Measurements from ENCODE around the gene CCR8.

CCR8 gene, protein sequence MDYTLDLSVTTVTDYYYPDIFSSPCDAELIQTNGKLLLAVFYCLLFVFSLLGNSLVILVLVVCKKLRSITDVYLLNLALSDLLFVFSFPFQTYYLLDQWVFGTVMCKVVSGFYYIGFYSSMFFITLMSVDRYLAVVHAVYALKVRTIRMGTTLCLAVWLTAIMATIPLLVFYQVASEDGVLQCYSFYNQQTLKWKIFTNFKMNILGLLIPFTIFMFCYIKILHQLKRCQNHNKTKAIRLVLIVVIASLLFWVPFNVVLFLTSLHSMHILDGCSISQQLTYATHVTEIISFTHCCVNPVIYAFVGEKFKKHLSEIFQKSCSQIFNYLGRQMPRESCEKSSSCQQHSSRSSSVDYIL

DNA sequence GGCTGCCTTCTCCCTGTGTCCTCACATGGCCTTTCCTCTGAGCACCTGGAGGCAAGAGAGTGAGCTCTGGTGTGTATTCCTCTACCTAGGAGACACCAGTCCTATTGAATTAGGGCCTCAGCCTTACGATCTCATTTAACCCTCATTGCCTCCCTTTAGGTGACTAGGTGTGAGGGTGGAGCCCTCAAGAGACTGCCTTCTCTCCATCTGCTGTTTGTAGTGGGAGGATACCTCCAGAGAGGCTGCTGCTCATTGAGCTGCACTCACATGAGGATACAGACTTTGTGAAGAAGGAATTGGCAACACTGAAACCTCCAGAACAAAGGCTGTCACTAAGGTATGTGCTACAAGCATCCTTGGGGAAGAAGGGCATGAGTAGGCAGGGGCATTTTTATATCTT, at the start of gene CCR8:
Gene CCR8, plus strand, starts transcription at position 217 of the 400 bp plus-strand sequence. CDS start 2,623 bp downstream, outside the sequence.
- DNase-seq, result no peak

DNA sequence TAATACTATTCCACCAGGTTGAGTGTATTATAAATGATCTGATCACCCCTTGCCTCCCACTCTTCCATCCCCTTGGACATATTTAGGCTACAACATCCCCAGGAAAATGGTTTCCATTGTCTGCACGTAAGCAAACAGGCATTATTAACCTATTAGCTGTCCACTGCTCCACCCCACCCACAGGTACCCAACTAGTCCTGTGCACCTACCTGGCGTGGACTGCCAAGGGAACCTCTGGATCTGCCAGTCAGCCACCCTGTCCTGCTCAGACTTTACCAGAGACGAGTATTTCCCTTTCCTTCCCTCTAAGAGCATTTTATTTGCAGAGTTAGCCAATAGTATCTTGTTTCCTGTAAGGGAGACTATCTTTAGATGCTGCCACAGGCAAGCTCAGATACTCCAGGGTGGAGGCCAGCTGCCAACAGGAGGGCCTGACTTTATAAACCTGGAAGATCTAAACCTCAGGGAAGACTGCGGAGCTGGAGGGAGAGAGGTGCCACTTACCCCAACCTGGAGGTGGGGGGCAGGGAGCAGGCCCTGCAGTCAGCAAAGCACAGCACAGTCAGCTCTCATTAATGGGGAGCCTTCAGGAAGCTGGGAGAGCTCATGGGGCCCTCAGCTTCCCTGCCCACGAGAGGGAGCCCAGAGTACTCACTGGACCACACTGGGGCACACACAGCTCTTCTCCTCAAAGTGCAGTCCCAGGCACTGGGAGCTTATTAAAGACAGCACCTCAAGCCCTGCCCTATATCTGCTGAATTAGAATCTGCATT, 49.6 kb upstream of the CCR8 start, which contains the start of gene CX3CR1:
Gene CX3CR1, minus strand, starts transcription at position 292 of the 773 bp plus-strand sequence. CDS start 13,527 bp downstream, outside the sequence.
- no peak for DNase-seq

DNA sequence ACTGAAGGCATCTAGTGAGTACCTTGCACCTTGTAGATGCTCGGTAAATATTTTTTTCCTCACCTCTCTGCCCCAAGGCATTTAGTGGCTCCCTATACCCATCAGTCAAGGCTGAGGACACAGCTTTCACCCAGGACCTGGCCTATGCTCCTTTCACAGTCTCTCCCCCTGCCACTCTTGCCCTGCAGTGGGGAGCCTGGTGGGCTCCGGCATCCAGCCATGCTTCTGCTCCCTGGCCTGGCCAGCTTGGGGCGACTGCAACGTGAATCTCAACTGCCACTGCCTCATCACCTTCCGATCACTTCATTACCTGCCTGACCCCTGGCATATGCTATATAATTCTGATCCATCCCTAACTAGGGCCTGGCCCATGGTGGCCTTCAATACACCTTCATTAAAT, 48.9 kb upstream of the CCR8 start:
- DNase-seq, result no peak

DNA sequence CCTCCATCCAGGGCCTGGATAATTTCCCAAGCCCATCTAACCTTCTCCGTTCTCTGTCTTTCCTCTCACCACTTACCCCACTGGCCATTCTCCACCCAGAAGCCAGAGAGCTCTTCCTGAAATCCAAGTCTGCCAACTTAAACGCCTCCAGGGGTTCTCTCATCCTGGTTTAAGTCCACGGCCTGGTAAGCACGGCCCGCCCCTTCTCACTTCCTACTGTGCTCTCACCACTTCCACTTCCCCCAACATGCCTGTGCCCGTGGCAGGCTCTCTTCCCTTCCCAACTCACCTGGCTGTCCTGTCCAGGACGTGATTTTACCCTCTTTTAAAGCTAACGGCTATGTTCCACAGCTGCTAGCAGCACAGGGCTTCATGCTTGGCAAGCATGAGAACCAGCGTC, 48.0 kb upstream of the CCR8 start:
- DNase-seq, result no peak

DNA sequence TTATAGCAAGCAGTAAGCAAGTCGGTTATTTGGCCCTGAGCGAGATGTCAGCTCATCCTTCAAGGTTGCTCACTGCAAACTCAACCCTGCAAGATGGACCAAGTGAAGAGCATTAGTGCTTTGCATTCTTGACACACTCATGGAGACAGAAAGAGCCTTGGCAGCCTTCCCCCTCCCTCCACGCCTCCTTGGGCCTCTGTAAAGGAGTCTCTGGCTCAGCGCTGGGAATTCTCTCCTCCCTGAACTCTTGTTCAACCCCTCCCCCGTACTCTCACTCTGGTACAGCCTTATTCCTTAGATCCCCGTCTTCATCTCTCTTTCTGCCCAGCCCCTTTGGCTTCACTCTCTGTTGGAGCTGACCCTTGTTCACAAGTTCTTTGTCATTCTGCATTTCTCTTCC, 47.5 kb upstream of the CCR8 start:
- no peak for DNase-seq

DNA sequence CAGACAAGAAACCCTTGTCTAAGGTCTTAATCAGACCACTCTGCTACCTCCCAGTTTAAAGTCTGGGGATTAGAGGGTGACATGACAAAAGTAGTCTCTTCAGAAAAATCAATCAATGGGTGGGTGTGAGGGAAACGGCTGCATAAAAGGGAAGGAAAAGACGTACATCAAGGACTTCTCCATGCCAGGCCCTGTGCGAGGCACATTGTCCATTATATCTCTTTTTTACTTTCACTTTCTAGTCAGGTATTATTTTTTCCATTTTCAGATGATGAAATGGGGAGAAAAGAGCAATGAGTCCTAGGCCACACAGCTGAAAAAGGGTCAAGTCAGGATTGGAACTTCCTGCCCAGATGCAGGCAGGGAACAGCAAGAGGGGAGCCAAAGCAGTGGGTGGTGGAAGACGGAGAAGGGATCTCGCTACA, 45.0 kb upstream of the CCR8 start:
- DNase-seq, result no peak

DNA sequence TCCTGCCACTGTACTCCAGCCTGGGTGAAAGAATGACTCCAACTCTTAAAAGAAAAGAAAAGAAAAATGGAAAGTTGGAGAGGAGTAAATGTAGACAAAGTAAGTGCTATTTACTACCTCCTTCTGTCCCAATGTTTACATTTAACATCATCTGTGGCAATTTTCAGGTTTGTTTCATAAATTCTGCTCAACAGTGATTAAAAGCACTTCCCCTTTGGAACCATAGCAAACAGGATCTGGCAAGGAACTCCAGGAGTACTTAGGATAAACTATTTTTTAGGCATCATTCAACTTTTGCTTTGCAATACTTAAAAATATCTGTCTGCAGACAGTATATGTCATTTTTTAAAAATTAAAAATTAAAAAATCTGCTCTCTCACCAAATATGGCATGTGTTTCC, 44.2 kb upstream of the CCR8 start:
- no peak for DNase-seq

DNA sequence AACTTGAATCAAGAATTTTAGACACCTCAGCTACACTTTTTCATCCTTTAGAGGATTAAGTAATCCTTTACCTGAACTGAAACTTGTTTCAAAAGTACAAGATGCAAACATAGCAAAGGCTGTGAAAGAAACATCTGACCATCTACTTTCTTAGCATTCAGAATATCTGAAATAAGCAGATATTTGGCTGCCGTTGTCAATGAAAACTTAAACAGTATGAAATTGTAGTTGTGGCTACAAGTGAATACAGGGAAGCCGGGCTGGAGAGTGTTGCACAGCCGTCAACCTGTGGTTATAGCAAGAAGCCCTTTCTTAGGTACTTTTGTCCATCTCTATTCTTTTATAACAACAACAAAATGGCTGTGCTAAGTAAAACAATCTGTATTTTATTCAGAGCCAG, 42.7 kb upstream of the CCR8 start:
- no peak for DNase-seq

DNA sequence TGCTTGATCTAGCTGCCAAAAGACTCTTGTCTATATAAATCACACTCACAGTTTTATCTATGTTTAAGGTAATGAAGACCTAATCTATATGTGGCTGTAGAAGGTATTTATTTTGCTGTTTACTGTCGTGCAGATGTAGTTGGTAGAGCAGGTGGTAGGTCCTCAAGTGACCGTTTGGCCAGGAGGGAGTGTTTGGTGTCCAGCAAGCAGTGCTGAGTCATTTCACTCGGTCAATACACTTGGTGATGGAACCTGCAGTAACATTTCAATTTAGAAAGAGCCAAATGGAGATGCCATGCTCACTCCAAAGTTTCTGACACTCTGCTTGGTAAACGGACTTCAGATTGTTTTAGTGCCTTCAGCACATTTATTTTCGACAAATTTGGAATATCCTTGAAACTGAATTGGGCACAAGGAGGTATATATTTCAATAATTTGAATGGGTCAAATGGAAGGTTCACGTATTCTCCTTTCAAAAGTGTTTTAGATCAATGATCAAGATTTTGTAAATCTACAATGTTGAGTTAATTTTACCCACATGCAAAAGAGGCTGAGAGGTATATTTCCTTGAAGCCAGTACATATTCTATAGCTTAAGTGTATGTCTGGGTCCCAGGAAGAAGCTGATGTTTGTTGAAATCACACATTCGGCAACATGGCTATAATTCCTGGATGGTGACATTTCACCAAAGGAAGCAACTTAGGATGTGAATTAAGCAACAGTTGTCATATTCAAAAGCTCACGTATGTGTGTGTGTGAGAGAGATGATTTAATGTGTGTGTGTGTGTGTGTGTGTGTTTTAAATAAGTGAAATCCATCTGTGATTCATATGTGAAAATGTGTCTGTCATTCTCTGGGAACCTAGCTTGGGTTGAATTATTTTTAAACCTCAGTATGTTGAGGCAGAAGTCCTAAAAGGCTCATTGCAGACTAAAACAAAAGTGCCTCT, 42.0 kb upstream of the CCR8 start:
- no peak for DNase-seq

DNA sequence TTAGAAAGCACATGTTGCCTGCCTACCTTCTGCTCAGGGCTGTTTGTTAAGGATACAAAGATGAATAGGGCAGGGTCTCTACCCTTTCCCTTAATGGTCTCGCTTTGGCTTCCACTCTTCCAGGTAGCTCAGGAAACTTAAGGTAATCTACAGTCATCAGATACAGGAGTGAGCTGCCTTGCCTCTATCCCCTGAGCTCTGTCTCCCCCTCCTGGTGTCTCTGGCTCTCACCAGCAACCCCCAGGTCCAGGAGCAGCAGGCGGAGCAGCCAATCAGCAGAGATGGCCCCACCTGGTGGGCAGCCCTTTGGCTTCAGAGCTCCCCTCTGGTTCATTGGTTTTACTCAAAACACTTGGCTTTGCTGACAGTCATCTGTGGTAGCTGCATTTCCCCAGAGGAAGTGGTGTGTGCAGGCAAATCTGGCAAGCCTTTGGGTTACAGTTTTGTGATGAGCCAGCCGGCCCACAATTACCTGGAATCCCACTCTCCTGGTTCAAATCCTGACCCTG, 41.2 kb upstream of the CCR8 start:
- peak; percentile 20 for DNase-seq

DNA sequence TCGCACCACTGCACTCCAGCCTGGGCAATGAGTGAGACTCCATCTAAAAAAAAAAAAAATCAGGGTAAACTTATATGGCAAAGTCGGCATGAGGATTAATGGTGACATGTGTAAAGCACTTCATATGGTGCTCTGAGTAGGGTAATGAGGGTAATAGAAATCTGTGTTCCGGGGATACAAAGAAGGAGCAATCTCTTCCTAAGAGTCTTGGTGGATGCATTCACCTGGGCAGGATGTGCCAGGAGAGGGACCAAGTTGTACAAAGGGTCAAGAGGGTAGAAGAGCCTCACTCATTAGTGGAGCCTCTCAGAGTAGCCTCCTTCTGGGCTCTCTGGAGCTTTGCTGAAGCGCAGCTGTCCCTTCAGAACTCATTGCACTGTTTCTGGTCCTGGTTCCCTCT, 40.4 kb upstream of the CCR8 start:
- no peak for DNase-seq

DNA sequence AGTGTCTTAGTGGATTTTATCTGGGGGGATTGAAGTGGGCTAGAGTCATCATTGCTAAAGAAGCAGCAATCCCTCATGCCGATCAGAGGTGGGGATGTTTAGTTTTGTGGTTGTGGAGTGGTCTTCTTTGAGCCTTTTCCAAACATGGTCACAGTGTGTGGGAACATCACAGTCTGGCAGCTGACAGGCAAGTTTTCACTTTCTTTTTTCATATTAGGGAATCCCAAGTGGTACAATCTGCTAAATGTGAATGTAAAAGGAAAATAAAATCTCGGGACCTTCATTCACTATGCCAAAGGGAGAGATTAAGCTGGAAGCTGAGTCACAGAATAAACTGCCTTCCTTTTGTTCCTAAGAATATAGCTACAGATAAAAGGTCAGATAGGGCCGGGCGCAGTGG, 39.3 kb upstream of the CCR8 start:
- no peak for DNase-seq

DNA sequence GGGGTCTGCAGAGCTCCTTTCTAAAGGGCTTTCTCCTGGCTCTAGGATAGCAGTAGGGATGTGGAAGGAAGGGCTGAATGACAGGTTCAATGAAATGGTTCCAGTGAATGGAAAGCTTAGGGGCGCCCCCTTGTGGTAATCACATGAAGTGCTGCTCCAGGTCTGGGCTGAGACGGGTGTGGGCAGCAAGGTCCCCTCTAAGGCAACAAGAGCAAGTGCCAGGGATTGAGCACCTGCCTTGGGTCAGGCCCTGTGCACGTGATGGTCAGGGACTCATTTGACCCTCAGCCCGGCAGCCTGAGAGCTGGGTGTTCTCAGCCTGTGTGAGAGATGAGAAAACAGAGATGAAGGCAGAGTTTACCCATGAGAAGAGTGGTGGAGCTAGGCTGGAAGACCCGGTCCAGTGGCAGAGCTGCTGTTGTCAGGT, 37.6 kb upstream of the CCR8 start:
- DNase-seq, result no peak

DNA sequence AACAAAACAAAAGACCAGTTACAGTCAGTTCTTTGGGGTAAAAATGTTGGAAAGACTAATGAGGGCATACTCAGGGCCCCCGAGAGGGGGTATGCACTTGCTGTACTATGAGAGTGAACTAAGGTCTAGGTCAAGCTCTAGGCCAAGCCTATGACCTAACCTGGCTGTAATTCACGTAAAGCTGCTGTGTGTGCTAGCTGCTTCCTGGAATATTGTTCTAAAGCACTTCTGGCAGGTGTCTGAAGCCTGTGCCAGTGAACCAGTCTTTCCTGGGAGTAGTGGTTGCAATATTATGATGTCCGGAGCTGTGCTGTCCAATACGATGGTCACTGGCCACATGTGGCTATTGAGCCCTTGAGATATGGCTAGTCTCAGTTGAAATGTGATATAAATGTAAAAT, 36.5 kb upstream of the CCR8 start:
- no peak for DNase-seq

DNA sequence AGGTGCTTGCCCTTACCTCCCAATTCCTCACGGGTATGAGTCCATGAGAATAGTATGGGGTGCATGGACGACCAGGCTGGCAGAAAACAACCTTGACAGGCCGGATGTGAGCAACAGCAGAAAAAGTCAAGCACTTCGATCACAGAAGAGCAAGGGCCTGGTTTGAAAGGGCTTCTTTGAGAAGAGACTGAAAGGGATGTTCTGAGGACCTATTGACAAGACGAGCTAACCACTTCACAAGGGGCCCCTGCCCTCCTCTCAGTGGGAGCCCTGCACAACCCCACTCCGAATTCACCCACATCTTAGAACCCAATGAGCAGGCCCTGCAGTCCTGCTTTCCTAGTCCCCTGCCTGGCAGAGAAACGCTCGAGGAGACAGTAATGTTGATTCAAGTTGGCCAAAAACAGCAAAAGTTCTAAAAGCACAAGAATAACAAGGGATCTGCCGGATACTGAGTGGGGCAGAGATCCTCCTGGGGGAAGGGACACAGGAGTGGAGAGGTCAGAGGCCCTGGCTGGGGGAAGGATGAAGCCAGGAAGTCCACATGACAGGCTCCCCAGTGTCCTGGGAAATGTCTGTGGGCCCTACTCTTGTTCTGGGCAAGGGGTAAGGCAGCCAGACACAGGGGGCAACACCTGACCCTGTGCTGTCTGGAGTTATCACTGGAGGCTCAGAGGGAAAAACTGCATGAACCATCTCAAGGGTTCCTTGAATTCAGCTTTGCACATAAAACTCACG, 34.9 kb upstream of the CCR8 start:
- no peak for DNase-seq

DNA sequence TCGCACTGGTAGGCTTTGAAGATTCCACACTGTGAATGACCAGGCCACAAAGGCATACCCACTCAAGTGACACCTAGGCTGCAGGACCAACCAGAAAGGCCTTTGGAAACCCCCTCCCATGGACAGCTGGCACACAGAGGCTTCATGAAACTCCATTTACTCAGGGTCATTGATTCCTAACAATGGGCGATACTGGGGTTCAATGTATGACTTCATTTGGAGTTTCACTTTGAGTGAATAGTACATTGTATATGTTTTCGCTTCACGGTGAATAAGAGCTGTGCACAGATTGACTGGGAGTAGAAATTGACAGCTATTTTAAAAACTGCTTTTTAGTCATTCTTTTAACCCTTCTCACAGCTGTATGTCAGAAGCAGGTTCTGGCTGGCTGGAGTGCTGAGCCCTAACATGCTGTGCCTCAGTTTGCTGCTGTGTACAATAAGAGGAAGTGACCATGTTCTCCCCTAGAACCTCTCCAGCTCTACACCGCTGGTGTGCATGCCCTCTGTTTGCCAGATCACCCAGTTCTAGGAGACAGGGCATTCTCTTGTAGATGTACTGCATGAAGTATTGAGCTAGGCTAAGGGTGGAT, 34.2 kb upstream of the CCR8 start:
- DNase-seq, result no peak

DNA sequence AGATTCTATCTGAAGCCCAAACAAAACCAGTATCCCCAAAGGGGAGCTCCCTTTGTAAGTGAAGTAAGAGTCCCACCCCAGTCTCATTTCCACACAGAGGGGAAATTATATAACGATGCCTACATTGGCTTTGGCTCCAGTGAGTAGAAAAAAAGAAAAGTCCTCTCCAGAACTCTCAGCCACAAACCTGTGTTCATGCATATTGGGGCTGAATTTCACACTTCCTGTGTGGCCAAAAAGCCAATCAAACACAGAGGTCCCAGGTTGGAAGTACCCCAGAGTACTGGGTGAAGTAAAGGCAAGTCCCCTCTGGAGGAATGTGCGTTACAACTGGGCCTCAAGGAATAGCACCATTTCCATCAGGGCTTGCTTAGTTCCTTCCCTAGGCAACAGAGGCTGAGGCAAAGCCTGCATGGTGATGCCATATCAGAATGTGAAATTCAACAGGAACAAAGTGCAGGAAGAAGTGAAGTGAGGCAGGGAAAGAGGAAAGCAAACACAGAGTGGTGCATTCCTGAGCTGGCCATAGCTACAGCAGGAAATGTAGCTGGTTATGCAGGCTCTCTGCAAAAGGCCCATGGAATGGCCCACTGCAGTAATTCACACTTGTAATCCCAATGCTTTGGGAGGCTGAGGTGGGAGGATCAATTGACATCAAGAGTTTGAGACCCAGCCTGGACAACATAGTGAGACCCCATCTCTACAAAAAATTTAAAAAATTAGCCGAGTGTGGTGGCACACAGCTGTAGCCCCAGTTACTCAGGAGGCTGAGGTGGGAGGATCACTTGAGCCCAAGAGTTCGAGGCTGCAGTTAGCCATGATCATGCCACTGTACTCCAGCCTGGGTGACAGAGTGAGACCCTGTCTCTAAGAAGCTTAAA, 33.1 kb upstream of the CCR8 start:
- no peak for DNase-seq

DNA sequence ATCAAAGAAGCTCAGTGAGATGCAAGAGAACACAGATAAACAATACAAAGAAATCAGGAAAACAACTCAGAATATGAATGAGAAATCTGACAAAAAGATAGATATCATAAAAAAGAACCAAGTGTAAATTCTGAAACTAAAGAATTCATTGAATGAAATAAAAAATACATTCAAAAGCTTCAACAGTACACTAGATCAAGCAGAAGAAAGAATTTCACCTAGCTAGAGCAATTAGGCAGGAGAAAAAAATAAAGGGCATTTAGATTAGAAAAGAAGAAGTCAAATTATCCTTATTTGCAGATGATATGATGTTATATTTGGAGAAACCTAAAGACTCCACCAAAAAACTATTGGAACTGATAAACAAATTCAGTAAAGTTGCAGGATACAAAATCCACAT, 30.2 kb upstream of the CCR8 start:
- no peak for DNase-seq

DNA sequence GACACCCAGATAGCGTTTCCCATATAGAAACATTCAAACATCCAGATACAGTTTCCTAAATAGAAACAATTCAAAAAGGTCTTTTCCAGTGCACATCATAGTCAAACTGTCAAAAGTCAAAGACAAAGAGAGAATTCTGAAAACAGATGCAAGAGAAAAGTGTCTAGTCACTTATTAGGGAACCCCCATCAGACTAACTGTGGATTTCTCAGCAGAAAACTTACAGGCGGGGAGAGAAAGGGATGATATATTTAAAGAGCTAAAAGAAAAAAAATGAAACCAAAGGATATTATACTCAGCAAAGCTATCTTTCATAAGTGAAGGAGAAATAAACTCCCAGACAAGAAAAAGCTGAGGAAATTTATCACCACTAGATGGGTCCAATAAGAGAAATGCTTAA, 27.3 kb upstream of the CCR8 start:
- DNase-seq, result no peak

DNA sequence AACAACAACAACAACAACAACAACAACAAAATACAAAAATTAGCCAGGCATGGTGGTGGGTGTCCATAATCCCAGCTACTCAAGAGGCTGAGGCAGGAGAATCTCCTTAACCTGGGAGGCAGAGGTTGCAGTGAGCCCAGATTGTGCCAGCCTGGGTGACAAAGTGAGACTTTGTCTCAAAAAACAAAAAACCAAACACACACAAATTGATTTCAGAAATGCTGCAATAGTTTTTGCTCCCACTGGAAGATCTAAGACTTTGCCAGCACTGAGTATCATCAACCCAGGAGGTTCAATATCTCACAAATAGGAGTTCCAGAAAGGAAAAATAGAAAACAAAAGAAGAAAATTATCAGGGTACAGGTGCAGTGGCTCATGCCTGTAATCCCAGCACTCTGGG, 16.2 kb upstream of the CCR8 start:
- no peak for DNase-seq

DNA sequence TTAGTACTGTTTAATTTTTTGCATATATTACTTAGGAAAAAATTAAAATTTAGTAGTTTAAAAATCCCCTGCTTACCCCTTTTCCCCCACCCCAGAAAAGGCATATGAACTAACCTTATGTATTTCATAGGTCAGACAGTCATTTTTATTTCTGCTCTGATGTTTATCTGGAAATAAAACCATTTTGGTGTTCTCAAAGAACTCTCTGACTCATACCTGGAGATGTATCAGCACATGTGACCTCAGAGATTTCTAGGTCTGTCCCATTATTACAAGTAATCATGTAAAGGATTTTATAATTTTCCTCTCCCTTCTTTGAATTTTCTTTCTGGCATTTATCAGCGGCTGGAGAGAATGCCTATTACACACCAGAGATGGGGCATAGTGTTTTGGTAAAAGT, 14.1 kb upstream of the CCR8 start:
- no peak for DNase-seq
